Mammary epithelial cell (primary cell): ENCODE measurements around the gene COA7.

Source experiments
- CTCF ChIP-seq, 2 donors: IDR thresholded peaks in 1 of 2; conservative IDR thresholded peaks in 1 of 2; 2 replicates each; pipeline ENCODE4 v1.5.1; 2011 to 2012; ENCODE audit warnings: inconsistent platforms in 2 of 2, low read length in 2 of 2, mild to moderate bottlenecking in 2 of 2, control low read depth in 1 of 2, low read depth in 1 of 2; ENCODE audit not compliant: insufficient read depth in 1 of 2; ENCODE audit errors: extremely low read depth in 1 of 2
- EZH2 ChIP-seq: IDR thresholded peaks from 2 replicates; pipeline ENCODE4 v1.6.1; 2012; ENCODE audit warnings: low read length, inconsistent platforms, borderline replicate concordance

GRCh38 chr1:52635321-52636089 is 62.6 kb downstream of the COA7 start:
- TF ChIP-seq CTCF (conservative IDR thresholded peaks at IDR 0.05 in 1 of 2, IDR thresholded peaks at IDR 0.05 in 1 of 2; ENCODE audit: extremely low read depth in 1 of 2, insufficient read depth in 1 of 2, low read depth in 1 of 2, low read length in 2 of 2) (no peak), EZH2 (no peak)
